SK-N-MC (cell line): Measurements from ENCODE around the gene KCNC2.
"Not testable (repeated sequence)": the region's sequence is repeated elsewhere in the genome, so short reads cannot be mapped to it uniquely, and the experiment has no call there.

ENCODE experiments used
- DNase-seq: peaks from one replicate; pipeline ENCODE4 v3.0.0-alpha.2; 2011; ENCODE audit warnings: low read depth, low spot score
- H3K27ac ChIP-seq: fragments of 200-600 bp; sonication (generic); 2 replicates; pipeline ENCODE4 v1.5.1; 2016; ENCODE audit warnings: mixed run types
- H3K36me3 ChIP-seq: fragments of 200-600 bp; sonication (generic); 2 replicates; pipeline ENCODE4 v1.6.1; 2017; ENCODE audit warnings: antibody characterized with exemption, low read length, mixed read lengths; ENCODE audit not compliant: insufficient read depth
- H3K4me3 ChIP-seq: fragments of 200-600 bp; sonication (generic); 2 replicates; pipeline ENCODE4 v1.5.1; 2016
- H3K9ac ChIP-seq: fragments of 200-600 bp; sonication (generic); 2 replicates; pipeline ENCODE4 v1.8.0; 2017; ENCODE audit warnings: mixed run types, mixed read lengths; ENCODE audit not compliant: insufficient read length
- H3K9me3 ChIP-seq: fragments of 200-600 bp; sonication (generic); 2 replicates; pipeline ENCODE4 v1.6.1; 2017; ENCODE audit warnings: low read depth, mild to moderate bottlenecking, antibody characterized with exemption, low read length, moderate library complexity, mixed read lengths
- EZH2 ChIP-seq: fragments of 200-600 bp; sonication (generic); IDR thresholded peaks from one replicate; pipeline ENCODE4 v1.6.1; 2017; ENCODE audit warnings: antibody characterized with exemption
- FOXP2 ChIP-seq: optimal IDR thresholded peaks from 2 replicates; pipeline ENCODE3; 2011; ENCODE audit warnings: mild to moderate bottlenecking, moderate library complexity; ENCODE audit not compliant: insufficient read depth; ENCODE audit errors: extremely low read length, control extremely low read depth
- POLR2AphosphoS5 ChIP-seq: IDR thresholded peaks from 2 replicates; pipeline ENCODE4 v1.6.1; 2012; ENCODE audit warnings: mild to moderate bottlenecking, low read depth, low read length, borderline replicate concordance

Gene KCNC2

DNA sequence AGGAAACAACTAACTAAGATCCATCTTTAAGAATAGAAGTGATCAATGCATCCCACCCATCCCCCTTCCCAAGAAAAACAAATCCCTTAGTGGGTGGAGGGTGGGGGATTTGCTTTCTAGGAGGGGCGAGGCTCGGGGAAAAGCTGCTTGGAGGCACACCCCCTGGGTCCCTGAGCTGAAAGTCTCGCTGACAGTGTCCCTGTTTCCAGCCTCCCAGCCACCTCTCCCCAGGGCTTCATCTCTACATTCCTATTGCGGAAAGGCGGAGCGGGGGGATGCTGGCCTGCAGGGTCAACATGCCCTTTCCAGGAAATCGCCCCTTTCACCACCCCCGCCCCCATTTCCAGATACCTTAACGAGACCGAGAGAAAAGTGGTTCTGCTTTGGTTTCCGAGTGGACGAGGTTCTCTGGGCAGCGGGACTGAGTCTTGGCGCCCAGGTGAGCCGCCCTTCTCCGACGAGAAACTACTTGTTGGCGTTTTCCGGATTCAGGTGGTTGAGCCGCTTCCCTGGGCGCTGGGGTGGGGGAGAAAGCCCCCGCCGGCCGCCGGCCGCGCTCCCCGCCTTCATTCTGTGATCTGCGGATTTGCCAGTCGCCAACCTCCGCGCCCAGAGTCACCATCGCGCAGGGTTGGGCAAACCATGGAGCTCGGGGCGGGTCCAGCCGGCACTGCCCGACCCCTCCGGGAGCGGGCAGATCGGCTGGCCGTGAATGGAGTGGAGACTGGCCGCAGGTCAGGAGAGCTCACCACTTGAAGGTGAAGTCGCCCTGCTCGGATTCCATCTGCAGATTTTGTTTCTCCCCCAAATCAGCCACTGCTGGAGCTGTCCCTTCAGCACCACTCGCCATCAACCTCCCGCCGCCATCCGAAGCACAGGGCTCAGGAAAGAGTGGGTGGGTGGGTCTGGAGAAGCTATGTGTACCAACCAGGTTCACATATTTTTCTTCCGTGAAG, 505 bp downstream of the KCNC2 start:
- DNase-seq: no peak
- no peak overlapping the region for H3K27ac ChIP-seq
- H3K36me3 ChIP-seq: no peaks in the 10 kb centered on the region
- H3K9me3 ChIP-seq: no peaks in the 10 kb centered on the region
- TF ChIP-seq EZH2 (no peak), FOXP2 (no peak), POLR2AphosphoS5 (no peak)
- no peak overlapping the region for H3K4me3 ChIP-seq
- no peak overlapping the region for H3K9ac ChIP-seq

DNA sequence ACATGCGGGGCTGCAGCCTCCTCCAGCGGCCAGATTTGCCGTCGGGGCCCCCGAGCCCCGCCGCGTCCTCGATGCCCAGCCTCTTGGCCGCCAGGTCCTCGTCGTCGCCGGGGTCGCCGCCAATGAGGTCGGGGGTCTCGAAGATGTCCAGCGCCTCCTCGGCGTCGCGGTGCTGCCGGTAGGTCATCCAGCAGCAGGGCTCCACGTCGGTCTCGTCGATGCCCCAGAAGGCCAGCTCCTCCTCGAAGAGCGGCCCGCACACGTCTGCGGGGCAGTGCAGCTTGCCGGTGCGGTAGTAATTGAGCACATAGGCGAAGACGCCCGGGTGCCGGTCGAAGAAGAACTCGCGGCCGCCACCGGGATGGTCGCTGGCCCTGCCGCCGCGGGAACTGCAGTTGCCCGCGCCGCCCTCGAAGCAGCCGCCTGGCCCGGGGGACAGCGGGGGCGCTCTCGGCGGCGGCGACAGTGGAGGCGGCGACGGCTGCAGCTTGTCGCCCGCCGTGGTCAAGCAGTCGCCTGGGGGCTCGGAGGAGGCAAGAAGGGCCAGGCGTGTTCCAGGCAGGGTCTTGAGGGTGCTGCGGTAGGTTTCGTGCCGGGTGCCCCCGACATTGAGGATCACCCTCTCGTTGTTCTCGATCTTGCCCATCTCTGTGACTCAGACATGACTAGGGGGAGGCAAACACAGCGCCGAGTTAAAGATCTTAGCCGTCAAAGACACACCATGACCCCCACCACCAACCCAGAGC, 2.1 kb downstream of the KCNC2 start:
- H3K9ac ChIP-seq: no peak overlapping the region
- no peaks in the 10 kb centered on the region for H3K9me3 ChIP-seq
- no peak for TF ChIP-seq FOXP2
- no peak overlapping the region for H3K4me3 ChIP-seq
- DNase-seq: no peak
- no peak overlapping the region for H3K27ac ChIP-seq
- H3K36me3 ChIP-seq: no peaks in the 10 kb centered on the region

GRCh38 chr12:75205558-75205957, 4.1 kb downstream of the KCNC2 start:
- TF ChIP-seq EZH2: no peak
- no peak for TF ChIP-seq POLR2AphosphoS5
- TF ChIP-seq FOXP2: no peak
- no peak for DNase-seq
- no peak overlapping the region for H3K4me3 ChIP-seq
- no peaks in the 10 kb centered on the region for H3K9me3 ChIP-seq
- H3K27ac ChIP-seq: no peak overlapping the region
- H3K9ac ChIP-seq: no peak overlapping the region
- H3K36me3 ChIP-seq: no peaks in the 10 kb centered on the region

DNA sequence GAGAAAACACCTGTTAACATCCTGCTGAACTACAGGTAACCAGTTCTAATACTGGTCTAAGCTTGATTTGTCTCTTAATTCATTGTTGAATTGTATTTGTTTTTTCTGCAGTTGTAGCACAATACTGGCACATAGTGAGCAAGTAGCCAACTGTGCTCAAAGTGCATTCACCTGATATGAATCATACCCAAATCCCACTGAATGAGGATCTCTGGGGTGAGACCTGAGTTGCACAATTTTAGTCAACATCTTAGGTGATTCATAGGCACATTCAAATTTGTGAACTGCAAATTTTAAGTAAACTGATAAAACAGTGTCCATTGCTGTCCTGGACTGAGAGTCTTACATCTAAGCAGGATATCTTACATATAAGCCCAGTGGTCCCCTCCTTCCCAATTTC, 12.8 kb downstream of the KCNC2 start:
- H3K9ac ChIP-seq: no peak overlapping the region
- H3K4me3 ChIP-seq: no peak overlapping the region
- no peak for TF ChIP-seq FOXP2
- no peak for TF ChIP-seq POLR2AphosphoS5
- no peak for TF ChIP-seq EZH2
- no peak for DNase-seq
- H3K36me3 ChIP-seq: no peaks in the 10 kb centered on the region
- H3K27ac ChIP-seq: no peak overlapping the region
- no peaks in the 10 kb centered on the region for H3K9me3 ChIP-seq

- no peak overlapping the region for H3K27ac ChIP-seq
- DNase-seq: no peak
- no peak overlapping the region for H3K4me3 ChIP-seq
- TF ChIP-seq FOXP2 (no peak), POLR2AphosphoS5 (no peak), EZH2 (no peak)
- no peak overlapping the region for H3K9ac ChIP-seq
- H3K36me3 ChIP-seq: no peaks in the 10 kb centered on the region
- no peaks in the 10 kb centered on the region for H3K9me3 ChIP-seq
Measured at GRCh38 chr12:75196408-75196807, 13.2 kb downstream of the KCNC2 start.

DNA sequence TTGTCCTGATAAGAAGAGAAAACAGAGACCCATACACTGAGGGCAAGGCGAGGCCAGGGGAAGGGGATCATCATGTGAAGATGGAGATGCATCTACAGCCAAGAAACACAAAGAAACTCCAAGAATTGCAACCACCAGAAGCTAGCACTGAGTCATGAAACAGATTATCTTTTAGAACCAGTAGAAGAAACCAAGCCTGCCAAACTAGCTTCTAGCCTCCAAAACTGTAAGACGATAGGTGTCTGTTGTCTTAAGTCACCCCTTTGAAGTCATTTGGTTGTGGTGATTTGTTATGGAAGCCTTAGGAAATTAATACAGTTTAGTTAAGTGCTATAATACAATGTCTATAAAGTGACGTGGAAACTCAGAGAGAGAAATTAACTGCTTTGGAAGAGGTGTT, 15.4 kb downstream of the KCNC2 start:
- no peaks in the 10 kb centered on the region for H3K9me3 ChIP-seq
- H3K27ac ChIP-seq: no peak overlapping the region
- H3K4me3 ChIP-seq: no peak overlapping the region
- TF ChIP-seq POLR2AphosphoS5 (no peak), FOXP2 (no peak)
- no peak overlapping the region for H3K9ac ChIP-seq
- H3K36me3 ChIP-seq: no peaks in the 10 kb centered on the region
- no peak for DNase-seq

DNA sequence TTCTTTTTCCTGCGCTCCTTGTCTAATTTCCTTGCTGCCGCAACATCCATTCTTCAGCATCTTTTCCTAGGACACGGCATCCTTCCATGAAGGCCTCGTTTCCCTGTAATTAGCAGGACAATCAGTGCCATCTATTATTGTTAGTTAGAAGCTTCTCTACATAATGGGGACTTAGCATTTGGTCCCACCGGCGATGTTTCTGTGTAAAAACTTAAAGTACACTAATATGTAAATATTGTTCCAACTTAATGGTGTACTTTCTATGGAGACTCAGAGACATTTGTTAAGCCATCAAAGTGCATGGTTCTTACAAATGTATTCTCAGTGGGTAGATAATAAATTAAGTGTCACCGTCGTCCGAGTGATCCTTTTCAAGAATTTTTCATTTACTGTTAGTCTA, 17.4 kb downstream of the KCNC2 start:
- Histone ChIP-seq H3K36me3 (no peaks in the 10 kb centered on the region), H3K4me3 (no peak overlapping the region), H3K9me3 (no peaks in the 10 kb centered on the region), H3K27ac (no peak overlapping the region), H3K9ac (no peak overlapping the region)
- DNase-seq: no peak
- TF ChIP-seq FOXP2 (no peak), POLR2AphosphoS5 (no peak), EZH2 (no peak)

DNA sequence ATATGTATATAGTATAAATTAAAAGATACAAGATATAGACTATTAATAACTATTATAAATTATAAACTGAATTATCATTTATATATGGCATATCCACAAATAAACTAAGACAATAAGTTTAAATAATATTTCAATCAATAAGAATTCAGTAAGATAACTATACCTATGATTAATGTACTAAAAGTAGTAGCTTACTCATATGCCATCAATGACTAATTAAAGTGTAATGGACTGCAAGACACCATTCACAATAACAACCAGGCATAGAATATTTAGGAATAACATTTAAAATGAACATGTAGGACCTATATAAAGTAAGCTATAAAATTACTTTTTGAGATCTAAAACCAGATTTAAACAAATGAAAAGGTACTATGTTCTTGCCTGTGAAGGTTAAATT, 18.8 kb downstream of the KCNC2 start:
- no peaks in the 10 kb centered on the region for H3K36me3 ChIP-seq
- TF ChIP-seq FOXP2 (no peak), EZH2 (no peak), POLR2AphosphoS5 (no peak)
- no peak for DNase-seq
- H3K9ac ChIP-seq: no peak overlapping the region
- H3K9me3 ChIP-seq: no peaks in the 10 kb centered on the region
- no peak overlapping the region for H3K4me3 ChIP-seq
- no peak overlapping the region for H3K27ac ChIP-seq

- DNase-seq, H3K4me3 ChIP-seq, H3K9me3 ChIP-seq, H3K27ac ChIP-seq, H3K36me3 ChIP-seq, H3K9ac ChIP-seq: not testable (repeated sequence)
Measured at GRCh38 chr12:75185881-75186280, 23.8 kb downstream of the KCNC2 start.
